Naive thymus-derived CD4-positive, alpha-beta T cell (primary cell): ENCODE measurements around the gene ZNF394. TPM values are rescaled to one million over a fixed set of nuclear protein-coding genes. Genes with fewer than 3 reads are reported as not detected.
A peak's percentile ranks its signal among the peaks of the same experiment; 100 is the strongest.

Experiments used
- ATAC-seq: fragments of 150-1000 bp; cut with Tn5 transposase; 2 replicates; pipeline ENCODE4 v1.10.0; 2021; ENCODE audit warnings: mild to moderate bottlenecking, moderate library complexity
- CTCF ChIA-PET: fragments of 350-600 bp; sonication (Branson Sonifier 250); formaldehyde crosslinking; loops from one replicate; lab custom pipeline; 2021; ENCODE audit warnings: antibody characterized with exemption; lab: Charles Lee
- POLR2A ChIA-PET: fragments of 350-600 bp; sonication (Branson Sonifier 250); formaldehyde crosslinking; loops from one replicate; lab custom pipeline; 2021; ENCODE audit warnings: antibody characterized with exemption, inconsistent platforms; lab: Charles Lee
- DNase-seq, 9 donors: peaks; one replicate each; pipeline versions ENCODE4 v3.0.0 to v3.0.0-alpha.2; 2020 to 2022; ENCODE audit warnings: mixed read lengths in 1 of 9
- H3K27ac ChIP-seq: one replicate; pipeline ENCODE4 v1.7.0; 2013; ENCODE audit warnings: mild to moderate bottlenecking, low read depth, low read length, moderate library complexity
- H3K27me3 ChIP-seq, 2 donors: one replicate each; pipeline ENCODE4 v1.7.0; 2013; ENCODE audit warnings: low read length in 2 of 2, mild to moderate bottlenecking in 2 of 2, moderate library complexity in 2 of 2; ENCODE audit not compliant: control insufficient read depth in 2 of 2, insufficient read depth in 2 of 2
- H3K36me3 ChIP-seq, 3 experiments: 1 replicate in 2 of 3; 2 replicates in 1 of 3; pipeline ENCODE4 v1.7.0; 2013; ENCODE audit warnings: low read length in 3 of 3, mild to moderate bottlenecking in 3 of 3, moderate library complexity in 1 of 3; ENCODE audit not compliant: insufficient read depth in 3 of 3, control insufficient read depth in 2 of 3
- H3K4me1 ChIP-seq, 2 donors: one replicate each; pipeline ENCODE4 v1.7.0; 2013; ENCODE audit warnings: low read length in 2 of 2, mild to moderate bottlenecking in 2 of 2, moderate library complexity in 1 of 2; ENCODE audit not compliant: control insufficient read depth in 2 of 2, insufficient read depth in 2 of 2
- H3K4me3 ChIP-seq: 2 replicates; pipeline ENCODE4 v1.7.0; 2013; ENCODE audit warnings: mild to moderate bottlenecking, low read length
- H3K9me3 ChIP-seq, 3 experiments: 1 replicate in 2 of 3; 2 replicates in 1 of 3; pipeline ENCODE4 v1.7.0; 2013; ENCODE audit warnings: low read length in 3 of 3; ENCODE audit not compliant: control insufficient read depth in 2 of 3
- H3K27ac Mint-ChIP-seq, 9 donors: one replicate each; pipeline ENCODE4 v1.8.0; 2020 to 2022; ENCODE audit warnings: mixed read lengths in 9 of 9, mild to moderate bottlenecking in 8 of 9, moderate library complexity in 5 of 9, inconsistent platforms in 2 of 9
- H3K27me3 Mint-ChIP-seq, 5 donors: one replicate each; pipeline ENCODE4 v1.8.0; 2021 to 2022; ENCODE audit warnings: mixed read lengths in 5 of 5, mild to moderate bottlenecking in 1 of 5
- H3K36me3 Mint-ChIP-seq, 5 donors: one replicate each; pipeline ENCODE4 v1.8.0; 2020 to 2022; ENCODE audit warnings: mixed read lengths in 5 of 5, mild to moderate bottlenecking in 3 of 5, inconsistent platforms in 1 of 5
- H3K4me1 Mint-ChIP-seq, 7 donors: one replicate each; pipeline ENCODE4 v1.8.0; 2020 to 2022; ENCODE audit warnings: mixed read lengths in 7 of 7, mild to moderate bottlenecking in 3 of 7, inconsistent platforms in 1 of 7
- H3K4me3 Mint-ChIP-seq, 10 donors: one replicate each; pipeline ENCODE4 v1.8.0; 2020 to 2022; ENCODE audit warnings: mild to moderate bottlenecking in 10 of 10, mixed read lengths in 10 of 10, moderate library complexity in 6 of 10, inconsistent platforms in 2 of 10
- H3K9me3 Mint-ChIP-seq, 11 donors: one replicate each; pipeline ENCODE4 v1.8.0; 2020 to 2022; ENCODE audit warnings: mixed read lengths in 11 of 11, mild to moderate bottlenecking in 4 of 11, inconsistent platforms in 1 of 11, moderate library complexity in 1 of 11
- intact Hi-C, 2 donors: fragments of 100-400 bp; cut with micrococcal nuclease; formaldehyde crosslinking; loops; one replicate each; pipeline ENCODE4 v1.15.1; 2023
- polyA plus RNA-seq, 2 donors: library from polyadenylated mRNA; unstranded; fragments of 300-500 nt; fragmentation: Illumina TruSeq; gene quantifications; one replicate each; pipeline ENCODE4 v1.2.3, GENCODE V29; 2021
- total RNA-seq, 6 experiments: library from RNA in 5 of 6; stranded (reverse) in 5 of 6; gene quantifications; 1 replicate in 5 of 6; 2 replicates in 1 of 6; pipeline ENCODE4 v1.2.3 and lab custom pipeline; 2021 to 2026

The ZNF394 gene
- total and polyA plus RNA-seq, 7 experiments from 2014 or later, result 55.2 to 199 (median 93.3) TPM

- Histone ChIP-seq H3K4me1 (peaks cover 8 to 15% of the 10 kb centered on the region in 2 donors), H3K36me3 (peaks cover 0 to 8% (median 0%) of the 10 kb centered on the region in 3 experiments), H3K4me3 (peak within 1 kb of the TSS; percentile 86), H3K27ac (peak within 1 kb of the TSS; percentile 82), H3K27me3 (no peaks in the 10 kb centered on the region), H3K9me3 (no peaks in the 10 kb centered on the region)
- Mint-ChIP-seq H3K4me1 (peaks cover 23 to 49% (median 35%) of the 10 kb centered on the region in 7 donors), H3K27me3 (peaks cover 0 to 5% (median 0%) of the 10 kb centered on the region in 5 donors), H3K4me3 (peak within 1 kb of the TSS; percentile 94 to 99 (median 98)), H3K36me3 (peaks cover 0 to 12% (median 4%) of the 10 kb centered on the region in 5 donors), H3K9me3 (no peaks in the 10 kb centered on the region), H3K27ac (peak within 1 kb of the TSS; percentile 87 to 98 (median 95))
- peak; percentile 90 to 98 (median 95) for DNase-seq
- CTCF ChIA-PET, result no interaction called here
- intact Hi-C loops, result loop anchor here (1.0 to 10.0 kb wide), 14 partner anchors 7 to 952 kb away; partner anchors contain the start of genes BUD31 (in 2 of the 2), PDAP1 (in 2 of the 2), ZKSCAN5 (in 2 of the 2) and ZNF394 (in 2 of the 2)
- peak; percentile 99 for ATAC-seq
- POLR2A ChIA-PET, result interaction anchor here (0.7 to 2.2 kb wide), 8 partner anchors 9 to 1773 kb away, joined by 3 to 18 read pairs (median 8); partner anchors contain the start of genes BUD31, PDAP1, ZKSCAN5 and ZNF394
Measured at GRCh38 chr7:99472561-99473314, 27.3 kb downstream of the ZNF394 start, which contains the start of gene ZNF789. TSS of gene ZNF789 (plus strand) at chr7:99472890. CDS start at chr7:99476457, 3,567 bp downstream.

GRCh38 chr7:99469381-99470065 lies 30.6 kb downstream of the ZNF394 start:
- H3K36me3 Mint-ChIP-seq, result peaks cover 0 to 10% (median 0%) of the 10 kb centered on the region in 5 donors
- peaks cover 20 to 43% (median 32%) of the 10 kb centered on the region in 7 donors for H3K4me1 Mint-ChIP-seq
- ATAC-seq (no peak), DNase-seq (no peak)
- Histone ChIP-seq H3K27me3 (no peaks in the 10 kb centered on the region), H3K9me3 (no peaks in the 10 kb centered on the region), H3K4me3 (no peak overlapping the region), H3K36me3 (peaks cover 0 to 6% (median 0%) of the 10 kb centered on the region in 3 experiments), H3K27ac (no peak overlapping the region), H3K4me1 (peaks cover 15 to 19% of the 10 kb centered on the region in 2 donors)
- H3K4me3 Mint-ChIP-seq, result peak overlapping the region in 4 of 10 donors; percentile 3 to 47 (median 32)
- intact Hi-C loops, result loop anchor here in 1 of 2 donors (5.0 to 10.0 kb wide), 3 partner anchors 327 to 955 kb away; partner anchors contain the start of genes MEPCE, SMURF1, TMEM130 and TRRAP
- H3K27ac Mint-ChIP-seq, result peak overlapping the region in 3 of 9 donors; percentile 17 to 55 (median 38)
- POLR2A ChIA-PET, result interaction anchor here (1.0 kb wide), 1 partner anchor 36 kb away, joined by 3 read pairs; no protein-coding TSS in a partner anchor
- no peaks in the 10 kb centered on the region for H3K9me3 Mint-ChIP-seq
- CTCF ChIA-PET, result interaction anchor here (0.7 kb wide), 1 partner anchor 111 kb away, joined by 3 read pairs; no protein-coding TSS in a partner anchor
- H3K27me3 Mint-ChIP-seq, result peaks cover 0 to 5% (median 0%) of the 10 kb centered on the region in 5 donors

DNA sequence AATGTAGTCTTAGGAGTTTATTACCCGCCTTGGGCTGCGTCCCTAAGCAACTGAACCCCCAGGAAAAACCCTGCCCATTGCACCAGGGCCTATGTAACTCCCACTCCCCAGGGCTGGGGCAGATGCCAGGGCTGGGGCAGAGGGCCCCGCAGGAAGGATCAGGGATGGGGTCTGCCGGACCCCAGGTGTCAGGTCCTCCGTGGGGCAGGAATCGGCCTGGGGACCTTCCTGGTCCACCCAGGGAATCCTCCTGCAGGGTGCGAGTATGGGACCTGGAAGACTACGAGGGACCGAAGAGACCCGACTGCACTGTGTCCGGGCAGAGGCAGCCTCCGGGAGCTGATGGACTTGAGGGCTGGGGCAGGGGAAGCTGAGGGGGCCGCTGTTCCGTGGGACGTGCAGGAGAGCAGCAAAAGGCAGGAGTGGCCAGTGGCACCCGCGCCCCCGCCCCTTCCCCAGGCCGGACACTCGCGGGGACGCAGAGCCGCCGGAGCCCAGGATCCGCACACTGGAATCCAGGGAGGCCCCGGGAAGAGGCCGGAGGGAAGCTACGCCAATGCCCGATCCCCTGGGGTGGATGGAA lies 31.7 kb downstream of the ZNF394 start:
- Mint-ChIP-seq H3K9me3 (peaks cover 0 to 2% (median 0%) of the 10 kb centered on the region in 11 donors), H3K27me3 (peaks cover 0 to 5% (median 0%) of the 10 kb centered on the region in 5 donors), H3K36me3 (peaks cover 0 to 15% (median 5%) of the 10 kb centered on the region in 5 donors), H3K27ac (no peak overlapping the region), H3K4me3 (peak overlapping the region in 1 of 10 donors; percentile 33), H3K4me1 (peaks cover 21 to 46% (median 36%) of the 10 kb centered on the region in 7 donors)
- no peak overlapping the region for H3K4me3 ChIP-seq
- DNase-seq (no peak), ATAC-seq (no peak)
- peaks cover 0 to 10% (median 0%) of the 10 kb centered on the region in 3 experiments for H3K36me3 ChIP-seq
- no peak overlapping the region for H3K27ac ChIP-seq
- intact Hi-C loops, result no loop called here
- ChIA-PET POLR2A (interaction anchor here (1.3 kb wide), 1 partner anchor 31 kb away, joined by 3 read pairs; the partner anchor contains the start of gene ZNF394), CTCF (no interaction called here)
- no peaks in the 10 kb centered on the region for H3K9me3 ChIP-seq
- H3K4me1 ChIP-seq, result peaks cover 13 to 15% of the 10 kb centered on the region in 2 donors
- H3K27me3 ChIP-seq, result no peaks in the 10 kb centered on the region

GRCh38 chr7:99465421-99465768 lies 34.7 kb downstream of the ZNF394 start:
- H3K4me1 Mint-ChIP-seq, result peaks cover 19 to 52% (median 31%) of the 10 kb centered on the region in 7 donors
- no peaks in the 10 kb centered on the region for H3K27me3 ChIP-seq
- peak overlapping the region; percentile 97 for H3K4me3 ChIP-seq
- intact Hi-C loops, result loop anchor here in 1 of 2 donors (1.0 kb wide), 1 partner anchor 8 kb away; no protein-coding TSS in a partner anchor
- peaks cover 0 to 2% (median 0%) of the 10 kb centered on the region in 11 donors for H3K9me3 Mint-ChIP-seq
- H3K36me3 ChIP-seq, result peaks cover 0 to 16% (median 0%) of the 10 kb centered on the region in 3 experiments
- peak overlapping the region; percentile 82 to 98 (median 96) for H3K4me3 Mint-ChIP-seq
- no peaks in the 10 kb centered on the region for H3K9me3 ChIP-seq
- DNase-seq, result no peak
- H3K27ac Mint-ChIP-seq, result peak overlapping the region; percentile 90 to 98 (median 96)
- ATAC-seq, result peak; percentile 2
- ChIA-PET POLR2A (interaction anchor here (0.5 to 3.6 kb wide), 15 partner anchors 10 to 1084 kb away, joined by 3 to 23 read pairs (median 4); partner anchors contain the start of genes CPSF4, FAM200A, PTCD1 and ZCWPW1), CTCF (interaction anchor here (0.7 kb wide), 2 partner anchors 104 to 489 kb away, joined by 3 read pairs; no protein-coding TSS in a partner anchor)
- peaks cover 0 to 18% (median 6%) of the 10 kb centered on the region in 5 donors for H3K36me3 Mint-ChIP-seq
- peaks cover 10 to 11% of the 10 kb centered on the region in 2 donors for H3K4me1 ChIP-seq
- peaks cover 0 to 2% (median 0%) of the 10 kb centered on the region in 5 donors for H3K27me3 Mint-ChIP-seq
- H3K27ac ChIP-seq, result peak overlapping the region; percentile 90

DNA sequence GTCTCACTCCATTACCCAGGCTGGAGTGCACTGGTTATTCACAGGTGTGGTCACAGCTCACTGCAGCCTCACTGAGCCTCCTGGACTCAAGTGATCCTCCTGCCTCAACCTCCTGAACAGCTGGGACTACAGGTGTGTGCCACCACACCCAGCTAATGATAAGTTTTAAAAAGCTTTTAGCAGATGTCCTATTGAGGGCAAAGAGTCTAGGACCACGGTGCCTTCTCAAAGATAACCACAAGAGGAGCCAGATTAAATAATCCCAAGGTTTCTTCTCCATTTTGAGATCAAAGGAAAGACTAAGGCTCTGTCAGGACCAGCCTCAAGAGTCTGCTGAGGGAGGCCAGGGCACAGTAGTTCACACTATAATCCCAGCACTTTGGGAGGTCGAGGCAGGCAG lies 38.9 kb downstream of the ZNF394 start:
- H3K4me1 ChIP-seq, result peaks cover 7 to 10% of the 10 kb centered on the region in 2 donors
- no peaks in the 10 kb centered on the region for H3K27me3 Mint-ChIP-seq
- no peaks in the 10 kb centered on the region for H3K27me3 ChIP-seq
- H3K27ac Mint-ChIP-seq, result peak overlapping the region in 3 of 9 donors; percentile 8 to 63 (median 52)
- H3K4me3 Mint-ChIP-seq, result no peak overlapping the region
- H3K36me3 ChIP-seq, result peaks cover 8 to 58% (median 14%) of the 10 kb centered on the region in 3 experiments
- peaks cover 0 to 2% (median 0%) of the 10 kb centered on the region in 11 donors for H3K9me3 Mint-ChIP-seq
- peaks cover 3 to 27% (median 6%) of the 10 kb centered on the region in 5 donors for H3K36me3 Mint-ChIP-seq
- ChIA-PET CTCF (no interaction called here), POLR2A (interaction anchor here (0.5 kb wide), 1 partner anchor 11 kb away, joined by 4 read pairs; no protein-coding TSS in a partner anchor)
- ATAC-seq, result no peak
- no peak for DNase-seq
- peak overlapping the region; percentile 11 for H3K27ac ChIP-seq
- intact Hi-C loops, result no loop called here
- no peaks in the 10 kb centered on the region for H3K9me3 ChIP-seq
- peaks cover 24 to 66% (median 46%) of the 10 kb centered on the region in 7 donors for H3K4me1 Mint-ChIP-seq
- no peak overlapping the region for H3K4me3 ChIP-seq
